Endothelial cell (in vitro differentiated cells): ENCODE results near the gene HOXC12. TPM values are rescaled to one million over a fixed set of nuclear protein-coding genes. Genes with fewer than 3 reads are reported as not detected.

ENCODE experiments used
- DNase-seq: peaks from one replicate; pipeline ENCODE4 v3.0.0; 2021; ENCODE audit warnings: low spot score
- H3K27ac Mint-ChIP-seq: one replicate; pipeline ENCODE4 v1.8.0; 2021; ENCODE audit warnings: mixed read lengths, inconsistent platforms; ENCODE audit not compliant: unreplicated experiment
- H3K27me3 Mint-ChIP-seq: one replicate; pipeline ENCODE4 v1.8.0; 2021; ENCODE audit warnings: mild to moderate bottlenecking, moderate library complexity, mixed read lengths, inconsistent platforms; ENCODE audit not compliant: unreplicated experiment
- H3K36me3 Mint-ChIP-seq: one replicate; pipeline ENCODE4 v1.8.0; 2021; ENCODE audit warnings: mild to moderate bottlenecking, low read depth, mixed read lengths, inconsistent platforms; ENCODE audit not compliant: unreplicated experiment
- H3K4me1 Mint-ChIP-seq: one replicate; pipeline ENCODE4 v1.8.0; 2021; ENCODE audit warnings: mild to moderate bottlenecking, mixed read lengths, inconsistent platforms; ENCODE audit not compliant: unreplicated experiment
- H3K4me3 Mint-ChIP-seq: one replicate; pipeline ENCODE4 v1.8.0; 2021; ENCODE audit warnings: mild to moderate bottlenecking, mixed read lengths, inconsistent platforms; ENCODE audit not compliant: unreplicated experiment
- H3K9me3 Mint-ChIP-seq: one replicate; pipeline ENCODE4 v1.8.0; 2021; ENCODE audit warnings: mixed read lengths, inconsistent platforms; ENCODE audit not compliant: unreplicated experiment
- CTCF ChIP-seq: fragments of 200-600 bp; sonication (generic); IDR thresholded peaks from one replicate; pipeline ENCODE4 v1.5.0; 2021; ENCODE audit warnings: antibody characterized with exemption; ENCODE audit not compliant: unreplicated experiment
- total RNA-seq: library from RNA; stranded (reverse); fragmentation: NEBNext Ultra II Directional; extraction: Animal tissue kit (Norgen Biotek cat#: 25700); gene quantifications from one replicate; pipeline ENCODE4 v1.2.1, GENCODE V29; 2021; ENCODE audit not compliant: unreplicated experiment

The HOXC12 gene
- total RNA-seq, 1 donor from 2014 or later, result 1.3 TPM

- Mint-ChIP-seq H3K4me1 (peaks cover 24% of the 10 kb centered on the region), H3K36me3 (no peaks in the 10 kb centered on the region)
Observed at GRCh38 chr12:53972152-53972702, 17.5 kb downstream of the HOXC12 start.

GRCh38 chr12:53972722-53973235 lies 18.1 kb downstream of the HOXC12 start, which contains the start of gene HOXC11:
Gene HOXC11, plus strand, starts transcription at chr12:53973126. Its CDS starts 116 bp downstream, at chr12:53973242.
- Mint-ChIP-seq H3K27me3 (peaks cover 40% of the 10 kb centered on the region), H3K27ac (no peak within 1 kb of the TSS), H3K9me3 (no peaks in the 10 kb centered on the region), H3K4me3 (peak within 1 kb of the TSS; percentile 60), H3K4me1 (peaks cover 24% of the 10 kb centered on the region), H3K36me3 (no peaks in the 10 kb centered on the region)
- no peak for DNase-seq
- no peak for TF ChIP-seq CTCF

More at GRCh38 chr12:53972152-53972702, 17.5 kb downstream of the HOXC12 start:
- no peak for TF ChIP-seq CTCF
- Mint-ChIP-seq H3K9me3 (no peaks in the 10 kb centered on the region), H3K27me3 (peaks cover 44% of the 10 kb centered on the region), H3K27ac (no peak overlapping the region), H3K4me3 (no peak overlapping the region)
- DNase-seq, result no peak

- H3K27me3 Mint-ChIP-seq, result peaks cover 37% of the 10 kb centered on the region
- peak overlapping the region; percentile 60 for H3K4me3 Mint-ChIP-seq
- peaks cover 17% of the 10 kb centered on the region for H3K4me1 Mint-ChIP-seq
- H3K36me3 Mint-ChIP-seq, result no peaks in the 10 kb centered on the region
- H3K27ac Mint-ChIP-seq, result no peak overlapping the region
- H3K9me3 Mint-ChIP-seq, result no peaks in the 10 kb centered on the region
- DNase-seq, result no peak
- TF ChIP-seq CTCF, result no peak
Observed at GRCh38 chr12:53973236-53974042, 18.7 kb downstream of the HOXC12 start.

GRCh38 chr12:53974084-53975063 lies 19.7 kb downstream of the HOXC12 start, which contains the start of gene HOTAIR:
Gene HOTAIR, minus strand, starts transcription at chr12:53974954.
- no peaks in the 10 kb centered on the region for H3K9me3 Mint-ChIP-seq
- H3K4me1 Mint-ChIP-seq, result peaks cover 13% of the 10 kb centered on the region
- H3K27me3 Mint-ChIP-seq, result peaks cover 40% of the 10 kb centered on the region
- peak within 1 kb of the TSS; percentile 86 for H3K4me3 Mint-ChIP-seq
- no peak for TF ChIP-seq CTCF
- DNase-seq, result no peak
- no peaks in the 10 kb centered on the region for H3K36me3 Mint-ChIP-seq
- H3K27ac Mint-ChIP-seq, result peak within 1 kb of the TSS; percentile 59
